HTR-8/SVneo (cell line): ENCODE results near the gene PMF1.

Source experiments
- DNase-seq: peaks from one replicate; pipeline ENCODE4 v3.0.0; 2011; ENCODE audit warnings: low spot score, mixed read lengths; ENCODE audit not compliant: insufficient read length
- FAIRE-seq: peaks from 2 replicates; lab custom pipeline; 2011; peaks lifted over from hg19 to GRCh38; lab: Jason Lieb, UNC

The PMF1 gene

GRCh38 chr1:156259805-156260204, 47.0 kb downstream of the PMF1 start:
- DNase-seq (no peak), FAIRE-seq (no peak)

DNA sequence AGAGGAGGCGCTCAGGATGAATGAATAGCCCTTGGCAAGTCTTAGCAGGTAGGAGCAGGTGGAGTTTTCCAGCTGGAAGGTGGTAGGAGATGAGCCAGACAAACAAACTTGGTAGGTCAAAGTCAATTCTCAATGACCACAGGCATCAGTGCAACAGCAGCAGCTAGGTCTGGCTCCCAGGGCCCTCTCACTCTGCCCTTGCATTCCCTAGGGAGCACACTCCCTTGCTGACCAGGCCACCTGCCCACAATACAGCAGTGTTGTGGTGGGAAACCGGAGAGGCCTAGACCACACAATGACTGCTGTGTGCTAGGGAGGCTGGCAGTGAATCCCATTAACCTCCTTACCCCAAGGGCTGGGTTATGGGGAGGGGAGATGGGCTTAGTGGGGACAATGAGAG, 48.1 kb downstream of the PMF1 start:
- no peak for FAIRE-seq
- DNase-seq, result no peak

GRCh38 chr1:156262461-156263287, 49.9 kb downstream of the PMF1 start:
- DNase-seq, result no peak
- FAIRE-seq, result no peak

DNA sequence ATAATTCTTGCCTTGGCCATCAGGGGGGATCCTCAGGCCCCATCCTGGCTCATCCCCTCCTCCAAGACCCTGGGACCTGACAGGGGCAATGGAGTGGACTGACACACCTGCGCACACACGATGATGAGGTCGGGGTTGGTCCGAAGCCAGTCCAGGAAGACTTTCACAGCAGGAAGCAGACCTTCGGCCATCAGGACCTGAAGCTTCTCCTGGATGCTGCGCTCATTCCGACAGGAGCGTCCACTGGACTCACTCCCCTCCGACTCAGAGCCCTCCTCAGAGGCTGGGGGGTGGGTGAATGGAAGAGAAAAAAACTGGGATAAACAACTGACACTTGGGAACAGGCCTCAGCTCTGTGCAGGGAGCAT, 50.5 kb downstream of the PMF1 start:
- DNase-seq (no peak), FAIRE-seq (no peak)

GRCh38 chr1:156266051-156266450, 53.2 kb downstream of the PMF1 start:
- no peak for DNase-seq
- FAIRE-seq, result no peak

- DNase-seq (no peak), FAIRE-seq (no peak)
Measured at GRCh38 chr1:156268336-156268735, 55.5 kb downstream of the PMF1 start.

- DNase-seq, result no peak
- FAIRE-seq, result no peak
Measured at GRCh38 chr1:156270314-156270713, 57.5 kb downstream of the PMF1 start.

DNA sequence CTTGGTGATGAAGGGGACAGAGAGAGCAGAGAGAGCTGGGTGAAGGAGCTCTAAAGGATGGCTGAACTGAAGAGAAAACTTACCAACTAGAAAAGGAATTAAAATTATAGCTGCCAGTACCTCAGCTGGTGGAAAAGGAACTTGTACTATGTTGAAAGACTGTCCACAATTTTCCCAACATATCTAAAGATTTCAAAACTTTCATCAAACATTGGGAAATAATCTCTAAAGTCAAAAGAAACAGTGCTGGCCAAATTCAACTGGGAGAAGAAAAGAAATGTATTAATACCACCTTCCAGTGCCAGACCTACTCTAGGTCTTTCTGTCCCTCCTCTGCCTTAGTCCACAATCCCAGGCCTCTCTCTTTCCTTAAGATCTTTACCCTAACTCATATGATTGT, 63.7 kb downstream of the PMF1 start:
- DNase-seq (no peak), FAIRE-seq (no peak)

- no peak for DNase-seq
Measured at GRCh38 chr1:156276966-156277381, 64.2 kb downstream of the PMF1 start.

GRCh38 chr1:156279837-156280236, 67.0 kb downstream of the PMF1 start:
- no peak for DNase-seq
- FAIRE-seq, result no peak

More at GRCh38 chr1:156276966-156277381, 64.2 kb downstream of the PMF1 start:
- FAIRE-seq, result no peak

DNA sequence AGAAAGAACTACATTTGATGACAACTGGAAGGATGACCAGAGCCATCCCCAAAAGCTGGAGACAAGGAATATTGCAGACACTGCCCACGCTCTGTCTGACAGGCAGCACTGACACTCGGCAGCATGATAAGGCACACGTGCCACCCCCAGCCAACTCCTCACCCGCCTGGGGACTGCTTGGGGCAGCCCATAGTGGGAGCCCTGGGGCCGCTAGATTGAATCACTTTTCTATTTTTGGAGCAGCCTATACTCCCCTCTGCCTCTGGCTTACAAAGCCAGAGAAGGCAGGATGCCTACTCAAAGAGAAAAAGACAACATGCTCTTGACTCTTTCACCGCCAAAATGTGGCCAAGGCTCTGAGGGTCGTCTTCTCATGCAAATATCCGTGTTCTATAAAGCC, 68.5 kb downstream of the PMF1 start:
- DNase-seq (no peak), FAIRE-seq (no peak)

DNA sequence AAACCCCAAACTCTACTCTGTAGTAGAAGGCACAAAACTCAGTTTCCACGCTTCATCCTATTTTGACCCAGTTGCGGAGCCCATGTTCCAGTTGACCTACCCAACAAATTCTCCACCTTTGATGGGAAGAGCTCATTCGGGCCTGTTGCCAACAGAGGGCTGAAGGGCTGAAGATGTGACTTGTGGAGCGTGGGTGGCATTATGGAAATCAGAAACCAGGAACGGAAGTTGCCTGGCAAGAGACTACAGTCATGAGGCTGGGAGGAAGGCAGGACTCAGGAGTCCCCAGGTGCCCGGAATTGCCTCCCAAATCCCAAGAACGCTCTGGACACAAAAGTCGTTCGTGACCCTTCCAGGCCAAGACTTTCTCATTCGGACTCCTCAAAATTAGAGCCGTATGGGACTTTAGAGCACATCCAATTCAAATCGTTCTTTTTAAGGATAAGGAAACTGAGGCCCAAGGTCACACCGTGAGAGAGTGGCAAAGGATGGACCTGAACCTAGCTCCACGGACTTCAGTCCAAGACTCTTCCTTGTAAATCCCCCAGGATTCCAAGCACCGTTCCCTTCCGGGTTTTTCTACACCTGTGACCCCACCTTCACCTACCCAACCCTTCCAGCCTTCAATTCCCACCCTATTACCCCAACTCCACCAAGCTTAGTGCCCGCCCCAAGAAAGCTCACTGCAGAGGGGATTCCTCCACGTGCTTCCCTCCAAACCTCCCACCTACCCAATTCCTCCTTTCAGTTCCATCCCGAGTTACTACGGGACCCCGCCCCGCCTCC, 69.1 kb downstream of the PMF1 start:
- FAIRE-seq, result no peak
- no peak for DNase-seq

DNA sequence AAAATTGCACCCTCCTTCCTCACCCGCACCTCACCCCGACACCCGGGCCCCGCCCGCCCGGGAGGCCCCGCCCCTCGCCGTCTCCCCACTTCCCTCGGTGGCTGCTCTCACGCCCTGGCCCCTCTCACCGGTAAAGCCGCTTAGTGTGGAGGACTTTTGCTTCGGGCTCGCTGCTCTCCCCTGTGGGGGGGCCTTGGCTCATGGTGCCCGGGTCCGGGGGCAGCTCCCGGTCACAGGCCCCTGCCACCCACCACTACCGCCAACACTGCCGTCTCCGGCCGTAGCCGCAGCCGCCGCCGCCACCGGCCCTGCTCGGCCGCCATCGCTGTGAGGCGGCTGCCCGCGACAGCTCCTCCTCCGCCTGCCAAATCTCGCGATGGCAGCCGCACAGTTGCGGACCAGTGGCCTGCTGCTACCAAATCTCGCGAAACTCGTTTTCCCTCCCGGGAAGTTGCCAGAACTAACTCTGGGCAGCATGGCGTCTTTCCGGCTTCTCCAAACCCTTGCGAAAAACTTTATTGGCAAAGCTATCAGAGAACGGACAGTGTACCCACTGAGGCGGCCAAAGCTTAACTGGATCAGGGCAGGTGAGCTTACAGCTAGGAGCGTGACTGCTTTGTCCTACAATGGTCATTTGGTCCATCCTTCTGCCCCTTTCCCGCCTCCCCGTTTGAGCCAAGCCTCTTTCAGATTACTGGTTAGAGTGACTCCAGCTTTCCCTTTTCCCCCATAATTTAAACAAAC, 69.8 kb downstream of the PMF1 start, which contains the start of gene SMG5:
SMG5 (minus strand) TSS at position 347 of the 744 bp plus-strand sequence; CDS start at position 202, 145 bp downstream.
- FAIRE-seq (peak; percentile 84), DNase-seq (peak; percentile 95)

DNA sequence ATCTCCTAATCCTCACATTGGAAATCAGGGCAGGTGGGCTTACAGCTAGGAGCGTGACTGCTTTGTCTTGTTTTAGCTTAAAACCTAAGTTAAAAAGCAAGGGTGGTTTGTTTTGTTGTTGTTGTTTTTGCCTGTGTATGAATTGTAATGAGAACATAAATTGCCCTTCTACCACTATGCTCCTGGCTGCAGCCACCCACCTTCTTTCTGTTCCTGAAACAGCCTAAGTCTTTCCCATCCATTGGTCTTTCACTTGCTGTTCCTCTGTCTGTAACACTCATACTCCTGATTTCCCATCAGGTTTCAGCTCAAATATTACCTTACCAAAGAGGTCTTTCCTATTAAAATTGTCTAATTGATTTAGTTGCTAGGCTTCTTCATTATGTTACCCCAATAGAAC, 70.7 kb downstream of the PMF1 start:
- DNase-seq (no peak), FAIRE-seq (no peak)

DNA sequence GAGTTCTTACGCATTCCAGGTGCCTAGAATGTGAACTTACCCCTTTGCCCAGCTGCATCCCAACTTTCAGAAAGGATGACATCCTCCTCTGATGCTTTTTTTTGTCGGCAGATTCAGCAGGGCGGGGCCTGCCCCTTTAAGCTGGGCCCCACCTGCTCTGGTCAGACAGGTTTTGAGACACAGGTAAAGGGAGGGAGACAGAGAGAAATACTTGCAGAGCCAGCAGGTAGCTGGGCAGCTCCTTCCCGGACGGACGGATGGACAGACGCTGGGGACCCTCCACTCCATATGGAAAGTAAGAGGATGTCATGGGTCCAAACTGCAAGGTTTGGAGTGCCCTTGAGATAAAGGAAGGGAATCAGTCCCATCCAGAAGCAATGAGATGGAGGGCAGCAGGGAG, 71.3 kb downstream of the PMF1 start, which contains the start of gene TMEM79:
TMEM79 (plus strand) TSS at position 214 of the 400 bp plus-strand sequence. CDS start 902 bp downstream, outside the sequence.
- DNase-seq, result no peak
- no peak for FAIRE-seq

- DNase-seq (no peak), FAIRE-seq (no peak)
Measured at GRCh38 chr1:156284757-156285156, 72.0 kb downstream of the PMF1 start.

- no peak for FAIRE-seq
- DNase-seq, result no peak
Measured at GRCh38 chr1:156285437-156285836, 72.6 kb downstream of the PMF1 start.

- FAIRE-seq (no peak), DNase-seq (no peak)
Measured at GRCh38 chr1:156286061-156286460, 73.3 kb downstream of the PMF1 start.
